ENCODE data around the gene BACH2. TPM values are rescaled to one million over a fixed set of nuclear protein-coding genes. Genes with fewer than 3 reads are reported as not detected.
A peak's percentile ranks its signal among the peaks of the same experiment; 100 is the strongest.

BACH2 gene
- total RNA-seq, 2 experiments from 2014 or later, result 60.7 to 66.9 TPM

GRCh38 chr6:90289902-90290301 lies 6.7 kb downstream of the BACH2 start:
- ATAC-seq (no peak), DNase-seq (no peak)
- peaks cover 79% of the 10 kb centered on the region for H3K4me1 Mint-ChIP-seq (ENCODE audit: low read depth)
- H3K36me3 Mint-ChIP-seq (ENCODE audit: low read depth), result peaks cover 74% of the 10 kb centered on the region
- CTCF ChIA-PET, result interaction anchor here (0.6 to 14.0 kb wide), 9 partner anchors 16 to 349 kb away, joined by 3 to 231 read pairs (median 3); no protein-coding TSS in a partner anchor
- intact Hi-C loops (cut with micrococcal nuclease), result loop anchor here (10.0 kb wide), 1 partner anchor 295 kb away; the partner anchor contains the start of gene MAP3K7
- peak overlapping the region; percentile 83 for H3K4me3 Mint-ChIP-seq
- POLR2A ChIA-PET, result interaction anchor here (0.6 to 8.0 kb wide), 9 partner anchors 8 to 224 kb away, joined by 3 to 65 read pairs (median 3); no protein-coding TSS in a partner anchor
- TF ChIP-seq, protein P1, sequence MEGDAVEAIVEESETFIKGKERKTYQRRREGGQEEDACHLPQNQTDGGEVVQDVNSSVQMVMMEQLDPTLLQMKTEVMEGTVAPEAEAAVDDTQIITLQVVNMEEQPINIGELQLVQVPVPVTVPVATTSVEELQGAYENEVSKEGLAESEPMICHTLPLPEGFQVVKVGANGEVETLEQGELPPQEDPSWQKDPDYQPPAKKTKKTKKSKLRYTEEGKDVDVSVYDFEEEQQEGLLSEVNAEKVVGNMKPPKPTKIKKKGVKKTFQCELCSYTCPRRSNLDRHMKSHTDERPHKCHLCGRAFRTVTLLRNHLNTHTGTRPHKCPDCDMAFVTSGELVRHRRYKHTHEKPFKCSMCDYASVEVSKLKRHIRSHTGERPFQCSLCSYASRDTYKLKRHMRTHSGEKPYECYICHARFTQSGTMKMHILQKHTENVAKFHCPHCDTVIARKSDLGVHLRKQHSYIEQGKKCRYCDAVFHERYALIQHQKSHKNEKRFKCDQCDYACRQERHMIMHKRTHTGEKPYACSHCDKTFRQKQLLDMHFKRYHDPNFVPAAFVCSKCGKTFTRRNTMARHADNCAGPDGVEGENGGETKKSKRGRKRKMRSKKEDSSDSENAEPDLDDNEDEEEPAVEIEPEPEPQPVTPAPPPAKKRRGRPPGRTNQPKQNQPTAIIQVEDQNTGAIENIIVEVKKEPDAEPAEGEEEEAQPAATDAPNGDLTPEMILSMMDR (IDR thresholded peaks at IDR 0.05), result no peak
- peaks cover 3% of the 10 kb centered on the region for H3K9me3 Mint-ChIP-seq
- no peaks in the 10 kb centered on the region for H3K27me3 Mint-ChIP-seq
- H3K27ac Mint-ChIP-seq, result peak overlapping the region; percentile 94

DNA sequence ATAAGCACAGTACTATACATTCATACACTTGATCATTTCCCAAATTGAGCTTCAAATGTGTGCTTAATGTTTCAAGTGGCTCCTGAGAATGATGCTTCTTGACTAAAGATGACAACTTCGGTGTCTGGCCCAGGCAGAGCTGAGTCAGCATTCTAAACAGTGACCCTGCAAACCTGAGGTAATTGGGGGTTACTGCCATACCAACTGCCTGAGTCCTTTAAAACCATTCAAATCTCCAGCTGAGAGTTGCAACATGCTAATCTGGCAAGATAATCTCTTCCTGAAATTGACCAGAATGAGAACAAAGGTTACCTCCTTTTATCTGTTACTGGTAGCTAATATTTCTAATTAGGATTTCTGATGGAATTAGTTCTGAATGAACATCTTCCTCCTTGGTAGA lies 8.2 kb downstream of the BACH2 start:
- POLR2A ChIA-PET, result interaction anchor here (0.8 to 8.0 kb wide), 7 partner anchors 8 to 187 kb away, joined by 3 to 65 read pairs (median 4); no protein-coding TSS in a partner anchor
- CTCF ChIA-PET, result interaction anchor here (0.8 to 14.0 kb wide), 13 partner anchors 15 to 470 kb away, joined by 3 to 231 read pairs (median 4); no protein-coding TSS in a partner anchor
- H3K4me3 Mint-ChIP-seq, result peak overlapping the region; percentile 2

DNA sequence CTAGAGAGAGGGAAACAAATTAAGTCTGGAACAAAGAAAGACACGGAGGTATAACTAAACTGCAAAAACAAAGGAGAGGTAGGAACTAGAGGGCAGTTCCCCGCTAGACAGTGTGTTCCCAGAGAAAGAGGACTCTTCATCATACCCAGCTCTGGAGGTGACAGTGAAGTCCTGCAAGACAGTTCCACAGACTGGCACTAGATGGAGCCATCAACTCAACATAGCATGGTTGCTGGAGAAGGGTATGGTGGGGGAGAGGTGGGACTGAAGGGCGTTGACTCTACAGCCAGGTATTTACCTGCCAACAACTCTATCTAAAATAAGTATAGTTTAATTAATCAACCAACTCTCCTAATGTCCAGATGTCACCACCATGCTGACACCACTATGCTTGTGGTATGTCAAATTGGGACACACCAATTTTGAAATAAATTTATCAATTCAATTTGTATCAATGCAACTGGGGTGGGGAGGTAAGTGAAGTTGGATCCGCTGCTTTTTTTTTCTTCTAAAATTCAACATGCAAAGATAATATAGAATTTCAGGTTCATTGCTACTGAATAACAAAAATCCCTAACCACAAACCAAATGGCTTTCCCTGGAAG lies 9.7 kb downstream of the BACH2 start:
- peaks cover 8% of the 10 kb centered on the region for H3K9me3 Mint-ChIP-seq
- H3K36me3 Mint-ChIP-seq (ENCODE audit: low read depth), result peaks cover 63% of the 10 kb centered on the region
- DNase-seq, result peak; percentile 88
- POLR2A ChIA-PET, result interaction anchor here (0.5 to 8.0 kb wide), 13 partner anchors 9 to 262 kb away, joined by 3 to 65 read pairs (median 4); partner anchors contain the start of gene BACH2
- H3K27ac Mint-ChIP-seq, result peak overlapping the region; percentile 94
- peak overlapping the region; percentile 64 for H3K4me3 Mint-ChIP-seq
- CTCF ChIA-PET, result interaction anchor here (0.6 to 14.0 kb wide), 26 partner anchors 8 to 347 kb away, joined by 3 to 231 read pairs (median 4); no protein-coding TSS in a partner anchor
- peaks cover 88% of the 10 kb centered on the region for H3K4me1 Mint-ChIP-seq (ENCODE audit: low read depth)
- ATAC-seq, result peak; percentile 48
- TF ChIP-seq, protein P1 (IDR thresholded peaks at IDR 0.05), result peak; percentile 97
- intact Hi-C loops (cut with micrococcal nuclease), result loop anchor here (2.0 to 10.0 kb wide), 3 partner anchors 106 to 298 kb away; partner anchors contain the start of gene MAP3K7
- H3K27me3 Mint-ChIP-seq, result no peaks in the 10 kb centered on the region

More for the DNA sequence above, 8.2 kb downstream of the BACH2 start:
- peak; percentile 54 for DNase-seq
- Mint-ChIP-seq H3K9me3 (peaks cover 3% of the 10 kb centered on the region), H3K27ac (peak overlapping the region; percentile 94), H3K4me1 (ENCODE audit: low read depth) (peaks cover 85% of the 10 kb centered on the region), H3K27me3 (no peaks in the 10 kb centered on the region), H3K36me3 (ENCODE audit: low read depth) (peaks cover 63% of the 10 kb centered on the region)
- intact Hi-C loops (cut with micrococcal nuclease), result loop anchor here (10.0 kb wide), 1 partner anchor 296 kb away; the partner anchor contains the start of gene MAP3K7
- no peak for ATAC-seq
- TF ChIP-seq, protein P1 (IDR thresholded peaks at IDR 0.05), result no peak

DNA sequence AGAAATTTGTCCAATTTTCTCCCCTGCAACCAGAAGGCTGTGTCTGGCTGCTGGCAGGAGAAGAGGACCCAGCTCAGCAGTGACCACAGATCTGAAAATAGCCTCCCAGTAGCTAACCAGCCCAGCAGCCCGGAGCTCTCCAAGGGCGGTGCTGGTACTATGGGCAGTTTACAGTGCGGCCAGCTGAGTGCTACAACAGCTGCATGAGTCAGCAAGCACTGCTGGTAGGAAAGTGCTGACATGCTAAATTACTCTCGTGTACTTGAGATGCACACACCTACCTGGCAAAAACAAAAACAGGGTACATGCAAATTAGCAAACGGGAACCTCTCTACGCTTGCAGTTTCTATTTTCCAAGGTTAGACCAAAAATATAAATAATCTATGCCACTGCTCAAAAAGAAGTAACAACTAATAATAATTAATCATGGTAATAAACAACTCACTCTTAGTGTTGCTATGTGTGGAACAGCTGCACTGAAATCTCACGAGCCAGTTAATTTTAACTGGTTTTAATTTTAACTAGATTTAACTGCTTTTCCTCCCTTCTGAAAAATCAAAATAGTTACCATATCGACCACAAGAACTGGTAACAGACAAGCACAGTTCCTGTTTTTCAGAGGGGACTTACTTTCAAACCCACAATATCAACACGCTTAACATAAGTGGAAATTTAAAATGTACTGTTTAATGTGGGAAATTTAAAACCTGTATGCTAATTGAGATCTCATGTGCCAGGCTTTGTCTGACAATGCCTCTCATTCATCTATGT lies 10.8 kb downstream of the BACH2 start:
- intact Hi-C loops (cut with micrococcal nuclease), result loop anchor here (2.0 to 10.0 kb wide), 5 partner anchors 29 to 299 kb away; partner anchors contain the start of gene MAP3K7
- peak; percentile 40 for ATAC-seq
- Mint-ChIP-seq H3K36me3 (ENCODE audit: low read depth) (peaks cover 53% of the 10 kb centered on the region), H3K4me1 (ENCODE audit: low read depth) (peaks cover 87% of the 10 kb centered on the region), H3K27ac (peak overlapping the region; percentile 94), H3K27me3 (no peaks in the 10 kb centered on the region), H3K4me3 (peak overlapping the region; percentile 64), H3K9me3 (peaks cover 9% of the 10 kb centered on the region)
- ChIA-PET CTCF (interaction anchor here (0.7 to 14.0 kb wide), 36 partner anchors 7 to 346 kb away, joined by 3 to 231 read pairs (median 4); no protein-coding TSS in a partner anchor), POLR2A (interaction anchor here (0.5 to 8.0 kb wide), 22 partner anchors 8 to 333 kb away, joined by 3 to 65 read pairs (median 5); partner anchors contain the start of gene BACH2)
- DNase-seq, result peak; percentile 80
- TF ChIP-seq, protein P1 (IDR thresholded peaks at IDR 0.05), result no peak
